Activated naive CD8-positive, alpha-beta T cell treated with anti-CD3 and anti-CD28 coated beads for 36 hours (primary cell): ENCODE data around the gene DEFB113. TPM values are rescaled to one million over a fixed set of nuclear protein-coding genes. Genes with fewer than 3 reads are reported as not detected.

Experiments
- total RNA-seq, 2 experiments: library from RNA; stranded (reverse); gene quantifications; one replicate each; pipeline ENCODE4 v1.2.3, GENCODE V29; 2021

Gene DEFB113
- total RNA-seq, 2 experiments from 2014 or later: not detected

Other genes with a start within 250 kb of the DEFB113 start
- not detected for gene CRISP3, start 225.2 kb downstream of the DEFB113 start, total RNA-seq
- gene PGK2, start 182.3 kb downstream of the DEFB113 start, total RNA-seq: not detected
- not detected for gene CRISP1, start 103.1 kb downstream of the DEFB113 start, total RNA-seq
- not detected for gene DEFB114, start 5.5 kb downstream of the DEFB113 start, total RNA-seq
- not detected for gene DEFB110, start 52.4 kb upstream of the DEFB113 start, total RNA-seq
- not detected for gene DEFB112, start 80.3 kb upstream of the DEFB113 start, total RNA-seq